Neural progenitor cell (in vitro differentiated cells): ENCODE measurements around the gene AURKAIP1. TPM values are rescaled to one million over a fixed set of nuclear protein-coding genes. Genes with fewer than 3 reads are reported as not detected.
"Not testable (repeated sequence)": the region's sequence is repeated elsewhere in the genome, so short reads cannot be mapped to it uniquely, and the experiment has no call there.

Experiments
- DNase-seq: peaks from one replicate; pipeline ENCODE4 v3.0.0-alpha.2; 2016; ENCODE audit warnings: low spot score
- H2AFZ ChIP-seq: fragments of 200-600 bp; sonication (generic); replicated peaks from 2 replicates; pipeline ENCODE4 v1.6.1; 2016; ENCODE audit warnings: antibody characterized with exemption
- H3F3A ChIP-seq: fragments of 200-600 bp; sonication (generic); 2 replicates; pipeline ENCODE4 v1.6.1; 2016; ENCODE audit warnings: antibody characterized with exemption, low read depth
- H3K27ac ChIP-seq: fragments of 200-600 bp; sonication (generic); 2 replicates; pipeline ENCODE4 v1.5.1; 2016; ENCODE audit warnings: mild to moderate bottlenecking
- H3K27me3 ChIP-seq: fragments of 200-600 bp; sonication (generic); 2 replicates; pipeline ENCODE4 v1.6.1; 2016; ENCODE audit warnings: mild to moderate bottlenecking, moderate library complexity
- H3K36me3 ChIP-seq: fragments of 200-600 bp; sonication (generic); 2 replicates; pipeline ENCODE4 v1.5.1; 2016
- H3K4me1 ChIP-seq: fragments of 200-600 bp; sonication (generic); 2 replicates; pipeline ENCODE4 v1.6.1; 2016; ENCODE audit warnings: mixed run types
- H3K4me2 ChIP-seq: fragments of 200-600 bp; sonication (generic); 2 replicates; pipeline ENCODE4 v1.6.1; 2016
- H3K4me3 ChIP-seq: fragments of 200-600 bp; sonication (generic); 2 replicates; pipeline ENCODE4 v1.5.1; 2016
- H3K79me2 ChIP-seq: fragments of 200-600 bp; sonication (generic); 2 replicates; pipeline ENCODE4 v1.6.1; 2016; ENCODE audit warnings: low read depth
- H3K9ac ChIP-seq: fragments of 200-600 bp; sonication (generic); 2 replicates; pipeline ENCODE4 v1.6.1; 2016
- H3K9me3 ChIP-seq: fragments of 200-600 bp; sonication (generic); 2 replicates; pipeline ENCODE4 v1.5.1; 2016; ENCODE audit warnings: low read depth
- H4K20me1 ChIP-seq: fragments of 200-600 bp; sonication (generic); 2 replicates; pipeline ENCODE4 v1.6.1; 2016; ENCODE audit warnings: low read depth
- H3K27ac Mint-ChIP-seq: 3 replicates; pipeline ENCODE4 v1.8.0; 2021; ENCODE audit warnings: mixed read lengths
- H3K27me3 Mint-ChIP-seq: 2 replicates; pipeline ENCODE4 v1.8.0; 2022; ENCODE audit warnings: low read depth, mild to moderate bottlenecking, inconsistent platforms, moderate library complexity, mixed read lengths; ENCODE audit not compliant: insufficient read depth
- H3K36me3 Mint-ChIP-seq: 3 replicates; pipeline ENCODE4 v1.8.0; 2021; ENCODE audit warnings: mixed read lengths
- H3K4me1 Mint-ChIP-seq: 3 replicates; pipeline ENCODE4 v1.8.0; 2021; ENCODE audit warnings: mixed read lengths
- H3K4me3 Mint-ChIP-seq: 3 replicates; pipeline ENCODE4 v1.8.0; 2021; ENCODE audit warnings: mild to moderate bottlenecking, moderate library complexity, mixed read lengths
- H3K9me3 Mint-ChIP-seq: 3 replicates; pipeline ENCODE4 v1.8.0; 2020; ENCODE audit warnings: mixed read lengths
- EZH2 ChIP-seq: fragments of 200-600 bp; sonication (generic); IDR thresholded peaks from 2 replicates; pipeline ENCODE4 v1.6.1; 2017; ENCODE audit warnings: antibody characterized with exemption, mild to moderate bottlenecking, moderate library complexity
- EZH2phosphoT487 ChIP-seq: fragments of 200-600 bp; sonication (generic); IDR thresholded peaks from 2 replicates; pipeline ENCODE4 v1.6.1; 2017; ENCODE audit warnings: antibody characterized with exemption
- total RNA-seq: library from RNA; depleted of rRNA; stranded (reverse); fragments of >200 nt; gene quantifications from 2 replicates; pipeline ENCODE4 v1.2.3, GENCODE V29; 2015; ENCODE audit warnings: low replicate concordance
- TF ChIP-seq, protein P1 (sequence below): fragments of 200-600 bp; sonication (generic); IDR thresholded peaks from 2 replicates; pipeline ENCODE4 v1.5.1; 2017; ENCODE audit warnings: antibody characterized with exemption, mild to moderate bottlenecking

Gene AURKAIP1
- total RNA-seq, 1 donor from 2014 or later: 26.4 TPM

GRCh38 chr1:1385931-1386330 lies 10.9 kb upstream of the AURKAIP1 start:
- no peaks in the 10 kb centered on the region for H3K9me3 Mint-ChIP-seq
- Histone ChIP-seq H3K79me2 (no peaks in the 10 kb centered on the region), H3F3A (peaks cover 4% of the 10 kb centered on the region), H3K9ac (no peak overlapping the region), H3K4me3 (no peak overlapping the region), H4K20me1 (no peaks in the 10 kb centered on the region), H3K27ac (no peak overlapping the region), H3K4me2 (no peak overlapping the region), H3K4me1 (no peaks in the 10 kb centered on the region), H3K9me3 (no peaks in the 10 kb centered on the region), H3K27me3 (no peaks in the 10 kb centered on the region), H3K36me3 (peaks cover 12% of the 10 kb centered on the region), H2AFZ (no peak overlapping the region)
- H3K27me3 Mint-ChIP-seq: peaks cover 4% of the 10 kb centered on the region
- H3K4me1 Mint-ChIP-seq: peaks cover 3% of the 10 kb centered on the region
- TF ChIP-seq EZH2 (no peak), EZH2phosphoT487 (no peak)
- TF ChIP-seq, protein P1, sequence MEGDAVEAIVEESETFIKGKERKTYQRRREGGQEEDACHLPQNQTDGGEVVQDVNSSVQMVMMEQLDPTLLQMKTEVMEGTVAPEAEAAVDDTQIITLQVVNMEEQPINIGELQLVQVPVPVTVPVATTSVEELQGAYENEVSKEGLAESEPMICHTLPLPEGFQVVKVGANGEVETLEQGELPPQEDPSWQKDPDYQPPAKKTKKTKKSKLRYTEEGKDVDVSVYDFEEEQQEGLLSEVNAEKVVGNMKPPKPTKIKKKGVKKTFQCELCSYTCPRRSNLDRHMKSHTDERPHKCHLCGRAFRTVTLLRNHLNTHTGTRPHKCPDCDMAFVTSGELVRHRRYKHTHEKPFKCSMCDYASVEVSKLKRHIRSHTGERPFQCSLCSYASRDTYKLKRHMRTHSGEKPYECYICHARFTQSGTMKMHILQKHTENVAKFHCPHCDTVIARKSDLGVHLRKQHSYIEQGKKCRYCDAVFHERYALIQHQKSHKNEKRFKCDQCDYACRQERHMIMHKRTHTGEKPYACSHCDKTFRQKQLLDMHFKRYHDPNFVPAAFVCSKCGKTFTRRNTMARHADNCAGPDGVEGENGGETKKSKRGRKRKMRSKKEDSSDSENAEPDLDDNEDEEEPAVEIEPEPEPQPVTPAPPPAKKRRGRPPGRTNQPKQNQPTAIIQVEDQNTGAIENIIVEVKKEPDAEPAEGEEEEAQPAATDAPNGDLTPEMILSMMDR: no peak
- no peak overlapping the region for H3K27ac Mint-ChIP-seq
- H3K4me3 Mint-ChIP-seq: no peak overlapping the region
- H3K36me3 Mint-ChIP-seq: peaks cover 22% of the 10 kb centered on the region
- DNase-seq: no peak

DNA sequence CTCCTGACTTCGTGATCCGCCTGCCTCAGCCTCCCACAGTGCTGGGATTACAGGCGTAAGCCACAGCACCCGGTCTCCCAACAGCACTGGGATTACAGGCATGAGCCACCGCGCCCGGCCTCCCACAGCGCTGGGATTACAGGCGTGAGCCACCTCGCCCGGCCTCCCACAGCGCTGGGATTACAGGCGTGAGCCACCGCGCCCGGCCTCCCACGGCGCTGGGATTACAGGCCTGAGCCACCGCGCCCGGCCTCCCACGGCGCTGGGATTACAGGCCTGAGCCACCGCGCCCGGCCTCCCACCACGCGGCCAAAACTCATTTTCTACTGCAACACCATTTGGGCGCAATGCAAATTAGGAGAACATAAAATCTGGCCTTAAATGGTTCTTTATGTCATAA lies 10.3 kb upstream of the AURKAIP1 start:
- H3K27ac ChIP-seq, H3K79me2 ChIP-seq, H3K27me3 ChIP-seq, H3K9ac ChIP-seq, H3K9me3 ChIP-seq, H4K20me1 ChIP-seq, H3K27me3 Mint-ChIP-seq, H3K4me2 ChIP-seq, H3K9me3 Mint-ChIP-seq, H3K4me1 ChIP-seq, H2AFZ ChIP-seq, H3K4me3 ChIP-seq, H3K4me1 Mint-ChIP-seq, H3K27ac Mint-ChIP-seq, DNase-seq, H3K36me3 ChIP-seq, H3K4me3 Mint-ChIP-seq, H3F3A ChIP-seq: not testable (repeated sequence)
- H3K36me3 Mint-ChIP-seq: peaks cover 16% of the 10 kb centered on the region

DNA sequence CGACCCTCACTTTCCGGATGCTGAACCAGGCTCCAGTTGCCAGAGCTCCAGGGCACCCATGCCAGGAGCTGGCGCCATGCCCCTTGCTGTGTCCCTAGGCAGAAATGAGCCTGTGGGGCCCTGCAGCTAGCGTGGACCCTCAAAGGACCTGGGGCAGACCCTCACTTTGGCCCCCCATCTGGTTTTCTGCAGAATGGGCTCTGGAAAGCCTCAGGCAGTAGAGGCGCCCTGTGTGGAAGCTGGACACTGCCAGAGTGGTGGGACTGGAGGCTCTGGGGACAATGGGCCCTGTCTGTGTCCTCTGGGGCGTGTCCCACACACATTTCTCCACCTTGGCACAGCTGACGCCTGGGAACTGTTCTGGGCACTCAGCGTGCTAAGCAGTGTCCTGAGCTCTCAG lies 6.3 kb upstream of the AURKAIP1 start:
- Histone ChIP-seq H3K27ac (no peak overlapping the region), H2AFZ (no peak overlapping the region), H3K36me3 (no peaks in the 10 kb centered on the region), H3K4me1 (no peaks in the 10 kb centered on the region), H3F3A (peaks cover 10% of the 10 kb centered on the region), H3K9ac (no peak overlapping the region), H3K27me3 (no peaks in the 10 kb centered on the region), H3K4me2 (no peak overlapping the region), H3K79me2 (no peaks in the 10 kb centered on the region), H4K20me1 (no peaks in the 10 kb centered on the region), H3K4me3 (no peak overlapping the region), H3K9me3 (no peaks in the 10 kb centered on the region)
- TF ChIP-seq EZH2phosphoT487 (no peak), EZH2 (no peak)
- TF ChIP-seq, protein P1: no peak
- H3K4me3 Mint-ChIP-seq: no peak overlapping the region
- H3K36me3 Mint-ChIP-seq: peaks cover under 1% of the 10 kb centered on the region
- no peaks in the 10 kb centered on the region for H3K4me1 Mint-ChIP-seq
- H3K27me3 Mint-ChIP-seq: peaks cover 5% of the 10 kb centered on the region
- H3K9me3 Mint-ChIP-seq: no peaks in the 10 kb centered on the region
- no peak for DNase-seq
- H3K27ac Mint-ChIP-seq: no peak overlapping the region

GRCh38 chr1:1380860-1381259 lies 5.9 kb upstream of the AURKAIP1 start:
- H3F3A ChIP-seq: peaks cover 14% of the 10 kb centered on the region
- no peaks in the 10 kb centered on the region for H3K4me1 ChIP-seq
- H3K36me3 ChIP-seq: no peaks in the 10 kb centered on the region
- Mint-ChIP-seq H3K4me1 (no peaks in the 10 kb centered on the region), H3K4me3 (no peak overlapping the region), H3K9me3 (no peaks in the 10 kb centered on the region), H3K36me3 (no peaks in the 10 kb centered on the region), H3K27me3 (peaks cover 5% of the 10 kb centered on the region), H3K27ac (no peak overlapping the region)
- no peak overlapping the region for H3K4me3 ChIP-seq
- H3K79me2 ChIP-seq: no peaks in the 10 kb centered on the region
- H3K4me2 ChIP-seq: no peak overlapping the region
- no peaks in the 10 kb centered on the region for H4K20me1 ChIP-seq
- no peaks in the 10 kb centered on the region for H3K9me3 ChIP-seq
- no peak overlapping the region for H3K9ac ChIP-seq
- TF ChIP-seq EZH2: no peak
- no peak for TF ChIP-seq EZH2phosphoT487
- TF ChIP-seq, protein P1: no peak
- no peak overlapping the region for H2AFZ ChIP-seq
- H3K27ac ChIP-seq: no peak overlapping the region
- no peak for DNase-seq
- H3K27me3 ChIP-seq: no peaks in the 10 kb centered on the region
